ENCODE results near the gene PGM1.

DNA sequence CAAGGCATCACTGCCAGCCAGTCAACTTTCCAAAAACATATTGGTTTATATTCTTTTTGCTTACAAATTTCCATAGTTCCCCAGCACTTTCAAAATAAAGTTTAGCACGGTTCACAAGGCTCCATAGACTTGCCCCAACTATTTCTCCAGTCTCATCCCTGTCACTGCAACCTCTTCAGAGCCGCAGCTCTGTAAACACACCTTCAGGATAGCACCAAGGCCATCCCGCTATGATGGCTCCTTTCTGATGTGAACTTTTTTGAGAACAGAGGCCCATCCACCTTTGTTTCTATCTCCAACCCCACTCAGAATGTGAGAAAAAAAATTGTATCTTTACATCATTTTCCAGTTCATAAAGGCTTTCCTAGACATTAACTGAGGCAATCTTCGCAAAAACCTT lies 26.3 kb downstream of the PGM1 start:
- TF ChIP-seq, protein P1, sequence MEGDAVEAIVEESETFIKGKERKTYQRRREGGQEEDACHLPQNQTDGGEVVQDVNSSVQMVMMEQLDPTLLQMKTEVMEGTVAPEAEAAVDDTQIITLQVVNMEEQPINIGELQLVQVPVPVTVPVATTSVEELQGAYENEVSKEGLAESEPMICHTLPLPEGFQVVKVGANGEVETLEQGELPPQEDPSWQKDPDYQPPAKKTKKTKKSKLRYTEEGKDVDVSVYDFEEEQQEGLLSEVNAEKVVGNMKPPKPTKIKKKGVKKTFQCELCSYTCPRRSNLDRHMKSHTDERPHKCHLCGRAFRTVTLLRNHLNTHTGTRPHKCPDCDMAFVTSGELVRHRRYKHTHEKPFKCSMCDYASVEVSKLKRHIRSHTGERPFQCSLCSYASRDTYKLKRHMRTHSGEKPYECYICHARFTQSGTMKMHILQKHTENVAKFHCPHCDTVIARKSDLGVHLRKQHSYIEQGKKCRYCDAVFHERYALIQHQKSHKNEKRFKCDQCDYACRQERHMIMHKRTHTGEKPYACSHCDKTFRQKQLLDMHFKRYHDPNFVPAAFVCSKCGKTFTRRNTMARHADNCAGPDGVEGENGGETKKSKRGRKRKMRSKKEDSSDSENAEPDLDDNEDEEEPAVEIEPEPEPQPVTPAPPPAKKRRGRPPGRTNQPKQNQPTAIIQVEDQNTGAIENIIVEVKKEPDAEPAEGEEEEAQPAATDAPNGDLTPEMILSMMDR (IDR thresholded peaks at IDR 0.05), result no peak
- no peak for TF ChIP-seq POLR2A (IDR thresholded peaks at IDR 0.05)

Data from thyroid gland (tissue), 4 donors.